ENCODE data around the gene POP4. TPM values are rescaled to one million over a fixed set of nuclear protein-coding genes. Genes with fewer than 3 reads are reported as not detected.

POP4 gene
- total and polyA plus RNA-seq, 10 of the 15 experiments (the other 5 are each of a cell fraction or from before 2014, with no cell fraction given): 52.1 to 231 (median 118) TPM

DNA sequence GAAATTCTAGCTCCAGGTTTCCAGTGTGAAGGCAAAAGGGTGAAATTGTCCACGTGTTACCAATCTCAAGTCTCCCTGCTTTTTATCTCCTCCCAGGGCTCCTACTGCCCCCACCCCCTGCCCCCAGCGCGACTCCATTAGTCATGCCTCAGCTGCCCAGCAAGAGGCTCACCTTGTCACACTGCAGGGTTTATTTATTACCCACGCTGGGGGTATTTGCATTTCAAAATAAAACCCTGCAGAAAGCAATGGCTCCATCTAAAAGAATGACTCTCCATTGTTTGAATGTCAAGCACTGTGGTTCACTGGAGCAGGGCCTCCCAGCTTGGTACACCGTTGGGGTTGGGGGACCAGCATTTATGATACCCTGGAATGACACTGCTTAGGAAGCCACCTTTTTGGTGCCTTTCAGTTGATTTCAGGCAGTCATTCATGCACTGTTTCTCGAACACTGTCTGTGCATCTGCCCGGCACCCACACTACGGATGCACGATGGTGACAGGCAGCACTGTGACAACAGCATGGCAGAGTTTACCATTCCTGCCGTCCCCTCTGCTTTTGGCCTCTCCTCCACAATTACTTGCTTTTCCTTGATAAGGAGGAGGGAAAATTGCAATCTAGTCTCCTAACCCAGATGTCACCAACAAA lies 9.9 kb upstream of the POP4 start:
- SMC1A ChIA-PET (ENCODE audit: uncharacterized antibody, unreplicated experiment): no interaction called here
- TF ChIP-seq EP300 (IDR thresholded peaks at IDR 0.05; ENCODE audit: borderline replicate concordance in 1 of 2, control insufficient read depth in 1 of 2, low read depth in 2 of 2, low read length in 2 of 2): no peak
- TF ChIP-seq, protein P1, sequence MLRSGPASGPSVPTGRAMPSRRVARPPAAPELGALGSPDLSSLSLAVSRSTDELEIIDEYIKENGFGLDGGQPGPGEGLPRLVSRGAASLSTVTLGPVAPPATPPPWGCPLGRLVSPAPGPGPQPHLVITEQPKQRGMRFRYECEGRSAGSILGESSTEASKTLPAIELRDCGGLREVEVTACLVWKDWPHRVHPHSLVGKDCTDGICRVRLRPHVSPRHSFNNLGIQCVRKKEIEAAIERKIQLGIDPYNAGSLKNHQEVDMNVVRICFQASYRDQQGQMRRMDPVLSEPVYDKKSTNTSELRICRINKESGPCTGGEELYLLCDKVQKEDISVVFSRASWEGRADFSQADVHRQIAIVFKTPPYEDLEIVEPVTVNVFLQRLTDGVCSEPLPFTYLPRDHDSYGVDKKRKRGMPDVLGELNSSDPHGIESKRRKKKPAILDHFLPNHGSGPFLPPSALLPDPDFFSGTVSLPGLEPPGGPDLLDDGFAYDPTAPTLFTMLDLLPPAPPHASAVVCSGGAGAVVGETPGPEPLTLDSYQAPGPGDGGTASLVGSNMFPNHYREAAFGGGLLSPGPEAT (IDR thresholded peaks at IDR 0.05; ENCODE audit: low read depth): no peak
- no peak for TF ChIP-seq NFIC (IDR thresholded peaks at IDR 0.05; ENCODE audit: low read depth, low read length)
- no peak for TF ChIP-seq BCL11A (IDR thresholded peaks at IDR 0.05; ENCODE audit: low read depth, low read length)
- no peak for TF ChIP-seq BHLHE40 (IDR thresholded peaks at IDR 0.05; ENCODE audit: borderline replicate concordance in 1 of 2, low read depth in 2 of 2, low read length in 1 of 2)
- TF ChIP-seq, protein P2, sequence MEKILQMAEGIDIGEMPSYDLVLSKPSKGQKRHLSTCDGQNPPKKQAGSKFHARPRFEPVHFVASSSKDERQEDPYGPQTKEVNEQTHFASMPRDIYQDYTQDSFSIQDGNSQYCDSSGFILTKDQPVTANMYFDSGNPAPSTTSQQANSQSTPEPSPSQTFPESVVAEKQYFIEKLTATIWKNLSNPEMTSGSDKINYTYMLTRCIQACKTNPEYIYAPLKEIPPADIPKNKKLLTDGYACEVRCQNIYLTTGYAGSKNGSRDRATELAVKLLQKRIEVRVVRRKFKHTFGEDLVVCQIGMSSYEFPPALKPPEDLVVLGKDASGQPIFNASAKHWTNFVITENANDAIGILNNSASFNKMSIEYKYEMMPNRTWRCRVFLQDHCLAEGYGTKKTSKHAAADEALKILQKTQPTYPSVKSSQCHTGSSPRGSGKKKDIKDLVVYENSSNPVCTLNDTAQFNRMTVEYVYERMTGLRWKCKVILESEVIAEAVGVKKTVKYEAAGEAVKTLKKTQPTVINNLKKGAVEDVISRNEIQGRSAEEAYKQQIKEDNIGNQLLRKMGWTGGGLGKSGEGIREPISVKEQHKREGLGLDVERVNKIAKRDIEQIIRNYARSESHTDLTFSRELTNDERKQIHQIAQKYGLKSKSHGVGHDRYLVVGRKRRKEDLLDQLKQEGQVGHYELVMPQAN (conservative IDR thresholded peaks at IDR 0.05): no peak
- TF ChIP-seq, protein P3, sequence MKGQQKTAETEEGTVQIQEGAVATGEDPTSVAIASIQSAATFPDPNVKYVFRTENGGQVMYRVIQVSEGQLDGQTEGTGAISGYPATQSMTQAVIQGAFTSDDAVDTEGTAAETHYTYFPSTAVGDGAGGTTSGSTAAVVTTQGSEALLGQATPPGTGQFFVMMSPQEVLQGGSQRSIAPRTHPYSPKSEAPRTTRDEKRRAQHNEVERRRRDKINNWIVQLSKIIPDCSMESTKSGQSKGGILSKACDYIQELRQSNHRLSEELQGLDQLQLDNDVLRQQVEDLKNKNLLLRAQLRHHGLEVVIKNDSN (IDR thresholded peaks at IDR 0.05; ENCODE audit: borderline replicate concordance, extremely low read length, insufficient read depth, low read depth, low read length): no peak
- TF ChIP-seq NR2F1 (conservative IDR thresholded peaks at IDR 0.05): no peak
- TF ChIP-seq KAT2A (conservative IDR thresholded peaks at IDR 0.05; ENCODE audit: control insufficient read depth, low read depth, low read length): no peak
- no peak for TF ChIP-seq KDM1A (IDR thresholded peaks at IDR 0.05; ENCODE audit: borderline replicate concordance)
- TF ChIP-seq, protein P4, sequence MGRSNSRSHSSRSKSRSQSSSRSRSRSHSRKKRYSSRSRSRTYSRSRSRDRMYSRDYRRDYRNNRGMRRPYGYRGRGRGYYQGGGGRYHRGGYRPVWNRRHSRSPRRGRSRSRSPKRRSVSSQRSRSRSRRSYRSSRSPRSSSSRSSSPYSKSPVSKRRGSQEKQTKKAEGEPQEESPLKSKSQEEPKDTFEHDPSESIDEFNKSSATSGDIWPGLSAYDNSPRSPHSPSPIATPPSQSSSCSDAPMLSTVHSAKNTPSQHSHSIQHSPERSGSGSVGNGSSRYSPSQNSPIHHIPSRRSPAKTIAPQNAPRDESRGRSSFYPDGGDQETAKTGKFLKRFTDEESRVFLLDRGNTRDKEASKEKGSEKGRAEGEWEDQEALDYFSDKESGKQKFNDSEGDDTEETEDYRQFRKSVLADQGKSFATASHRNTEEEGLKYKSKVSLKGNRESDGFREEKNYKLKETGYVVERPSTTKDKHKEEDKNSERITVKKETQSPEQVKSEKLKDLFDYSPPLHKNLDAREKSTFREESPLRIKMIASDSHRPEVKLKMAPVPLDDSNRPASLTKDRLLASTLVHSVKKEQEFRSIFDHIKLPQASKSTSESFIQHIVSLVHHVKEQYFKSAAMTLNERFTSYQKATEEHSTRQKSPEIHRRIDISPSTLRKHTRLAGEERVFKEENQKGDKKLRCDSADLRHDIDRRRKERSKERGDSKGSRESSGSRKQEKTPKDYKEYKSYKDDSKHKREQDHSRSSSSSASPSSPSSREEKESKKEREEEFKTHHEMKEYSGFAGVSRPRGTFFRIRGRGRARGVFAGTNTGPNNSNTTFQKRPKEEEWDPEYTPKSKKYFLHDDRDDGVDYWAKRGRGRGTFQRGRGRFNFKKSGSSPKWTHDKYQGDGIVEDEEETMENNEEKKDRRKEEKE (IDR thresholded peaks at IDR 0.05): no peak
- TF ChIP-seq, protein P5, sequence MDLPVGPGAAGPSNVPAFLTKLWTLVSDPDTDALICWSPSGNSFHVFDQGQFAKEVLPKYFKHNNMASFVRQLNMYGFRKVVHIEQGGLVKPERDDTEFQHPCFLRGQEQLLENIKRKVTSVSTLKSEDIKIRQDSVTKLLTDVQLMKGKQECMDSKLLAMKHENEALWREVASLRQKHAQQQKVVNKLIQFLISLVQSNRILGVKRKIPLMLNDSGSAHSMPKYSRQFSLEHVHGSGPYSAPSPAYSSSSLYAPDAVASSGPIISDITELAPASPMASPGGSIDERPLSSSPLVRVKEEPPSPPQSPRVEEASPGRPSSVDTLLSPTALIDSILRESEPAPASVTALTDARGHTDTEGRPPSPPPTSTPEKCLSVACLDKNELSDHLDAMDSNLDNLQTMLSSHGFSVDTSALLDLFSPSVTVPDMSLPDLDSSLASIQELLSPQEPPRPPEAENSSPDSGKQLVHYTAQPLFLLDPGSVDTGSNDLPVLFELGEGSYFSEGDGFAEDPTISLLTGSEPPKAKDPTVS (IDR thresholded peaks at IDR 0.05; ENCODE audit: low read depth, low read length): no peak
- TF ChIP-seq PAX8 (IDR thresholded peaks at IDR 0.05): no peak

More for the DNA sequence above, 9.9 kb upstream of the POP4 start:
- no peak for ATAC-seq
- Histone ChIP-seq H3K4me2 (ENCODE audit: control insufficient read depth, insufficient read depth) (no peak overlapping the region), H3K4me1 (ENCODE audit: control insufficient read depth, insufficient read depth, low read length) (no peaks in the 10 kb centered on the region), H4K20me1 (ENCODE audit: control insufficient read depth, insufficient read depth) (no peaks in the 10 kb centered on the region), H3K27ac (ENCODE audit: control insufficient read depth, insufficient read depth) (no peak overlapping the region), H3K9me3 (replicated peaks; ENCODE audit: control insufficient read depth, insufficient read depth, low read length) (no peaks in the 10 kb centered on the region; the same call in 2 of the 3 replicates), H3K27me3 (replicated peaks in 1 of 2; ENCODE audit: control insufficient read depth in 2 of 2, insufficient read depth in 2 of 2, low read length in 1 of 2) (no peaks in the 10 kb centered on the region; a peak in 3 of 4 replicates), H3K4me3 (no peak overlapping the region), H3K9ac (ENCODE audit: control insufficient read depth, insufficient read depth, low read length) (no peak overlapping the region), H3K79me2 (ENCODE audit: control insufficient read depth, insufficient read depth, low read length) (no peaks in the 10 kb centered on the region), H3K36me3 (ENCODE audit: control insufficient read depth in 2 of 2, insufficient read depth in 2 of 2, low read length in 1 of 2) (no peaks in the 10 kb centered on the region), H2AFZ (ENCODE audit: control insufficient read depth, low read depth, low read length) (no peak overlapping the region)
- WGBS (ENCODE audit: insufficient coverage, insufficient replicate concordance, low lambda C conversion rate, missing lambda C conversion rate): 17% methylated on average over 10 of the region's 10 CpGs
- no peak for FAIRE-seq
- RAD21 ChIA-PET (ENCODE audit: unreplicated experiment): no interaction called here
- POLR2A ChIA-PET: no interaction called here
- in situ Hi-C loops (cut with MboI): no loop called here
- no TSS peak for BruUV-seq (replicated peaks)
- intact Hi-C loops (cut with micrococcal nuclease; ENCODE audit: unreplicated experiment): loop anchor here (10.0 kb wide), 1 partner anchor 121 kb away; no protein-coding TSS in a partner anchor
- CTCF ChIA-PET: no interaction called here
- DNase-seq (ENCODE audit: low read depth, low spot score): no peak
